ENCODE measurements around the gene ANK3. TPM values are rescaled to one million over a fixed set of nuclear protein-coding genes. Genes with fewer than 3 reads are reported as not detected.

The ANK3 gene
- total and polyA plus RNA-seq, 2 experiments from 2014 or later, result 46.5 to 85.2 TPM

DNA sequence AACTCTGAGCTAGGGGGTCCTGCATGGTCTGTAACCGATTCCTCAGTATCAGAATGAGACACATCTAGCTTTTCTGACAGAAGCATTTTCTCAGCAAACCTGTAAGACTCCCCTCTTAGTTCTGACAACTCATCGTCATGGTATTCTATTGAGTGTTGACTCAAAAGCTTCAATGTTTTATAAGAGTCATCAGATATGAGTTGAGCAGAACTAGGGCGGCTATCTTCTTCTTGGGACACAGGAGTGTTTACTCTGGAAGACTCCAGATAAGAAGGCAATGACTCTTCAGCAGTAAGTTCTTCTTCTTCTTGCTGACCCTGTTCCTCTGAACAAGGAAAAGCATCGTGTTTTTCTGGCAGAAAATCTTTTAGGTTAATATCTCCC, 316.3 kb downstream of the ANK3 start:
- Histone ChIP-seq H4K20me1 (replicated peaks; ENCODE audit: insufficient read depth) (no peaks in the 10 kb centered on the region), H3K27me3 (ENCODE audit: insufficient read depth) (no peaks in the 10 kb centered on the region), H3K4me3 (no peak overlapping the region), H3K9me2 (ENCODE audit: insufficient read depth) (no peaks in the 10 kb centered on the region), H3K27ac (ENCODE audit: low read depth) (no peak overlapping the region), H3K4me2 (no peak overlapping the region), H3K79me2 (replicated peaks; ENCODE audit: insufficient read depth) (no peaks in the 10 kb centered on the region), H3F3A (replicated peaks; ENCODE audit: low read depth) (no peaks in the 10 kb centered on the region), H3K4me1 (ENCODE audit: insufficient read depth) (no peaks in the 10 kb centered on the region), H3K36me3 (ENCODE audit: insufficient read depth) (peaks cover 10% of the 10 kb centered on the region; the same call in 1 of the 2 replicates), H2AFZ (no peak overlapping the region)
- TF ChIP-seq STAT1 (IDR thresholded peaks at IDR 0.05; ENCODE audit: unreplicated experiment) (no peak), EZH2phosphoT487 (IDR thresholded peaks at IDR 0.05; ENCODE audit: unreplicated experiment) (no peak), ZNF114 (CRISPR knock-in tag; IDR thresholded peaks at IDR 0.05) (no peak), ZNF331 (CRISPR knock-in tag; IDR thresholded peaks at IDR 0.05; ENCODE audit: low read depth) (no peak), NANOG (IDR thresholded peaks at IDR 0.05; ENCODE audit: borderline replicate concordance) (no peak), CREB1 (CRISPR knock-in tag; IDR thresholded peaks at IDR 0.05; ENCODE audit: low read depth) (no peak), EZH2 (IDR thresholded peaks at IDR 0.05; ENCODE audit: low read depth, unreplicated experiment) (no peak), JUNB (IDR thresholded peaks at IDR 0.05; ENCODE audit: unreplicated experiment) (no peak), POLR2AphosphoS5 (IDR thresholded peaks at IDR 0.05; ENCODE audit: low read depth) (no peak)
- TF ChIP-seq, protein P1, sequence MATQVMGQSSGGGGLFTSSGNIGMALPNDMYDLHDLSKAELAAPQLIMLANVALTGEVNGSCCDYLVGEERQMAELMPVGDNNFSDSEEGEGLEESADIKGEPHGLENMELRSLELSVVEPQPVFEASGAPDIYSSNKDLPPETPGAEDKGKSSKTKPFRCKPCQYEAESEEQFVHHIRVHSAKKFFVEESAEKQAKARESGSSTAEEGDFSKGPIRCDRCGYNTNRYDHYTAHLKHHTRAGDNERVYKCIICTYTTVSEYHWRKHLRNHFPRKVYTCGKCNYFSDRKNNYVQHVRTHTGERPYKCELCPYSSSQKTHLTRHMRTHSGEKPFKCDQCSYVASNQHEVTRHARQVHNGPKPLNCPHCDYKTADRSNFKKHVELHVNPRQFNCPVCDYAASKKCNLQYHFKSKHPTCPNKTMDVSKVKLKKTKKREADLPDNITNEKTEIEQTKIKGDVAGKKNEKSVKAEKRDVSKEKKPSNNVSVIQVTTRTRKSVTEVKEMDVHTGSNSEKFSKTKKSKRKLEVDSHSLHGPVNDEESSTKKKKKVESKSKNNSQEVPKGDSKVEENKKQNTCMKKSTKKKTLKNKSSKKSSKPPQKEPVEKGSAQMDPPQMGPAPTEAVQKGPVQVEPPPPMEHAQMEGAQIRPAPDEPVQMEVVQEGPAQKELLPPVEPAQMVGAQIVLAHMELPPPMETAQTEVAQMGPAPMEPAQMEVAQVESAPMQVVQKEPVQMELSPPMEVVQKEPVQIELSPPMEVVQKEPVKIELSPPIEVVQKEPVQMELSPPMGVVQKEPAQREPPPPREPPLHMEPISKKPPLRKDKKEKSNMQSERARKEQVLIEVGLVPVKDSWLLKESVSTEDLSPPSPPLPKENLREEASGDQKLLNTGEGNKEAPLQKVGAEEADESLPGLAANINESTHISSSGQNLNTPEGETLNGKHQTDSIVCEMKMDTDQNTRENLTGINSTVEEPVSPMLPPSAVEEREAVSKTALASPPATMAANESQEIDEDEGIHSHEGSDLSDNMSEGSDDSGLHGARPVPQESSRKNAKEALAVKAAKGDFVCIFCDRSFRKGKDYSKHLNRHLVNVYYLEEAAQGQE (IDR thresholded peaks at IDR 0.05; ENCODE audit: unreplicated experiment), result no peak
- TF ChIP-seq, protein P2, sequence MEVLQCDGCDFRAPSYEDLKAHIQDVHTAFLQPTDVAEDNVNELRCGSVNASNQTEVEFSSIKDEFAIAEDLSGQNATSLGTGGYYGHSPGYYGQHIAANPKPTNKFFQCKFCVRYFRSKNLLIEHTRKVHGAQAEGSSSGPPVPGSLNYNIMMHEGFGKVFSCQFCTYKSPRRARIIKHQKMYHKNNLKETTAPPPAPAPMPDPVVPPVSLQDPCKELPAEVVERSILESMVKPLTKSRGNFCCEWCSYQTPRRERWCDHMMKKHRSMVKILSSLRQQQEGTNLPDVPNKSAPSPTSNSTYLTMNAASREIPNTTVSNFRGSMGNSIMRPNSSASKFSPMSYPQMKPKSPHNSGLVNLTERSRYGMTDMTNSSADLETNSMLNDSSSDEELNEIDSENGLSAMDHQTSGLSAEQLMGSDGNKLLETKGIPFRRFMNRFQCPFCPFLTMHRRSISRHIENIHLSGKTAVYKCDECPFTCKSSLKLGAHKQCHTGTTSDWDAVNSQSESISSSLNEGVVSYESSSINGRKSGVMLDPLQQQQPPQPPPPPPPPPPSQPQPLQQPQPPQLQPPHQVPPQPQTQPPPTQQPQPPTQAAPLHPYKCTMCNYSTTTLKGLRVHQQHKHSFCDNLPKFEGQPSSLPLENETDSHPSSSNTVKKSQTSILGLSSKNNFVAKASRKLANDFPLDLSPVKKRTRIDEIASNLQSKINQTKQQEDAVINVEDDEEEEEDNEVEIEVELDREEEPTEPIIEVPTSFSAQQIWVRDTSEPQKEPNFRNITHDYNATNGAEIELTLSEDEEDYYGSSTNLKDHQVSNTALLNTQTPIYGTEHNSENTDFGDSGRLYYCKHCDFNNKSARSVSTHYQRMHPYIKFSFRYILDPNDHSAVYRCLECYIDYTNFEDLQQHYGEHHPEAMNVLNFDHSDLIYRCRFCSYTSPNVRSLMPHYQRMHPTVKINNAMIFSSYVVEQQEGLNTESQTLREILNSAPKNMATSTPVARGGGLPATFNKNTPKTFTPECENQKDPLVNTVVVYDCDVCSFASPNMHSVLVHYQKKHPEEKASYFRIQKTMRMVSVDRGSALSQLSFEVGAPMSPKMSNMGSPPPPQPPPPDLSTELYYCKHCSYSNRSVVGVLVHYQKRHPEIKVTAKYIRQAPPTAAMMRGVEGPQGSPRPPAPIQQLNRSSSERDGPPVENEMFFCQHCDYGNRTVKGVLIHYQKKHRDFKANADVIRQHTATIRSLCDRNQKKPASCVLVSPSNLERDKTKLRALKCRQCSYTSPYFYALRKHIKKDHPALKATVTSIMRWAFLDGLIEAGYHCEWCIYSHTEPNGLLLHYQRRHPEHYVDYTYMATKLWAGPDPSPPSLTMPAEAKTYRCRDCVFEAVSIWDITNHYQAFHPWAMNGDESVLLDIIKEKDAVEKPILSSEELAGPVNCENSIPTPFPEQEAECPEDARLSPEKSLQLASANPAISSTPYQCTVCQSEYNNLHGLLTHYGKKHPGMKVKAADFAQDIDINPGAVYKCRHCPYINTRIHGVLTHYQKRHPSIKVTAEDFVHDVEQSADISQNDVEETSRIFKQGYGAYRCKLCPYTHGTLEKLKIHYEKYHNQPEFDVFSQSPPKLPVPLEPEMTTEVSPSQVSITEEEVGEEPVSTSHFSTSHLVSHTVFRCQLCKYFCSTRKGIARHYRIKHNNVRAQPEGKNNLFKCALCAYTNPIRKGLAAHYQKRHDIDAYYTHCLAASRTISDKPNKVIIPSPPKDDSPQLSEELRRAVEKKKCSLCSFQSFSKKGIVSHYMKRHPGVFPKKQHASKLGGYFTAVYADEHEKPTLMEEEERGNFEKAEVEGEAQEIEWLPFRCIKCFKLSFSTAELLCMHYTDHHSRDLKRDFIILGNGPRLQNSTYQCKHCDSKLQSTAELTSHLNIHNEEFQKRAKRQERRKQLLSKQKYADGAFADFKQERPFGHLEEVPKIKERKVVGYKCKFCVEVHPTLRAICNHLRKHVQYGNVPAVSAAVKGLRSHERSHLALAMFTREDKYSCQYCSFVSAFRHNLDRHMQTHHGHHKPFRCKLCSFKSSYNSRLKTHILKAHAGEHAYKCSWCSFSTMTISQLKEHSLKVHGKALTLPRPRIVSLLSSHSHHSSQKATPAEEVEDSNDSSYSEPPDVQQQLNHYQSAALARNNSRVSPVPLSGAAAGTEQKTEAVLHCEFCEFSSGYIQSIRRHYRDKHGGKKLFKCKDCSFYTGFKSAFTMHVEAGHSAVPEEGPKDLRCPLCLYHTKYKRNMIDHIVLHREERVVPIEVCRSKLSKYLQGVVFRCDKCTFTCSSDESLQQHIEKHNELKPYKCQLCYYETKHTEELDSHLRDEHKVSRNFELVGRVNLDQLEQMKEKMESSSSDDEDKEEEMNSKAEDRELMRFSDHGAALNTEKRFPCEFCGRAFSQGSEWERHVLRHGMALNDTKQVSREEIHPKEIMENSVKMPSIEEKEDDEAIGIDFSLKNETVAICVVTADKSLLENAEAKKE (CRISPR knock-in tag; IDR thresholded peaks at IDR 0.05), result no peak
- TF ChIP-seq, protein P3, sequence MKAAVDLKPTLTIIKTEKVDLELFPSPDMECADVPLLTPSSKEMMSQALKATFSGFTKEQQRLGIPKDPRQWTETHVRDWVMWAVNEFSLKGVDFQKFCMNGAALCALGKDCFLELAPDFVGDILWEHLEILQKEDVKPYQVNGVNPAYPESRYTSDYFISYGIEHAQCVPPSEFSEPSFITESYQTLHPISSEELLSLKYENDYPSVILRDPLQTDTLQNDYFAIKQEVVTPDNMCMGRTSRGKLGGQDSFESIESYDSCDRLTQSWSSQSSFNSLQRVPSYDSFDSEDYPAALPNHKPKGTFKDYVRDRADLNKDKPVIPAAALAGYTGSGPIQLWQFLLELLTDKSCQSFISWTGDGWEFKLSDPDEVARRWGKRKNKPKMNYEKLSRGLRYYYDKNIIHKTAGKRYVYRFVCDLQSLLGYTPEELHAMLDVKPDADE (IDR thresholded peaks at IDR 0.05), result no peak
- TF ChIP-seq, protein P4, sequence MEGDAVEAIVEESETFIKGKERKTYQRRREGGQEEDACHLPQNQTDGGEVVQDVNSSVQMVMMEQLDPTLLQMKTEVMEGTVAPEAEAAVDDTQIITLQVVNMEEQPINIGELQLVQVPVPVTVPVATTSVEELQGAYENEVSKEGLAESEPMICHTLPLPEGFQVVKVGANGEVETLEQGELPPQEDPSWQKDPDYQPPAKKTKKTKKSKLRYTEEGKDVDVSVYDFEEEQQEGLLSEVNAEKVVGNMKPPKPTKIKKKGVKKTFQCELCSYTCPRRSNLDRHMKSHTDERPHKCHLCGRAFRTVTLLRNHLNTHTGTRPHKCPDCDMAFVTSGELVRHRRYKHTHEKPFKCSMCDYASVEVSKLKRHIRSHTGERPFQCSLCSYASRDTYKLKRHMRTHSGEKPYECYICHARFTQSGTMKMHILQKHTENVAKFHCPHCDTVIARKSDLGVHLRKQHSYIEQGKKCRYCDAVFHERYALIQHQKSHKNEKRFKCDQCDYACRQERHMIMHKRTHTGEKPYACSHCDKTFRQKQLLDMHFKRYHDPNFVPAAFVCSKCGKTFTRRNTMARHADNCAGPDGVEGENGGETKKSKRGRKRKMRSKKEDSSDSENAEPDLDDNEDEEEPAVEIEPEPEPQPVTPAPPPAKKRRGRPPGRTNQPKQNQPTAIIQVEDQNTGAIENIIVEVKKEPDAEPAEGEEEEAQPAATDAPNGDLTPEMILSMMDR (conservative IDR thresholded peaks at IDR 0.05; ENCODE audit: low read depth in 2 of 2), result no peak
- Mint-ChIP-seq H3K9me3 (no peaks in the 10 kb centered on the region), H3K27me3 (ENCODE audit: insufficient read depth, low read depth, poor library complexity) (no peaks in the 10 kb centered on the region), H3K4me3 (no peak overlapping the region), H3K4me1 (no peaks in the 10 kb centered on the region), H3K36me3 (ENCODE audit: low read depth) (peaks cover 15% of the 10 kb centered on the region; the same call in 2 of the 3 replicates), H3K27ac (no peak overlapping the region)
- no peak for ATAC-seq
- DNase-seq (ENCODE audit: low spot score), result no peak

Measured in GM23338 (cell line).